Sigmoid colon (tissue), 4 donors: ENCODE data around the gene BCKDK.

Experiments
- POLR2A ChIP-seq, 2 donors: fragments of 450-650 bp; IDR thresholded peaks; one replicate each; pipeline ENCODE4 v1.6.1; 2016; ENCODE audit warnings: antibody characterized with exemption in 2 of 2, mild to moderate bottlenecking in 2 of 2, moderate library complexity in 2 of 2
- POLR2AphosphoS5 ChIP-seq, 4 donors: sonication (generic); formaldehyde crosslinking; IDR thresholded peaks; one replicate each; pipeline ENCODE4 v1.6.1; 2017; ENCODE audit warnings: antibody characterized with exemption in 4 of 4
- TF ChIP-seq, protein P1 (sequence below), 4 experiments: fragments of 450-650 bp in 3 of 4; fragments of 200-600 bp in 1 of 4; IDR thresholded peaks; one replicate each; pipeline ENCODE4 v1.5.1; 2016 to 2019; ENCODE audit warnings: antibody characterized with exemption in 4 of 4, mild to moderate bottlenecking in 3 of 4, moderate library complexity in 2 of 4

DNA sequence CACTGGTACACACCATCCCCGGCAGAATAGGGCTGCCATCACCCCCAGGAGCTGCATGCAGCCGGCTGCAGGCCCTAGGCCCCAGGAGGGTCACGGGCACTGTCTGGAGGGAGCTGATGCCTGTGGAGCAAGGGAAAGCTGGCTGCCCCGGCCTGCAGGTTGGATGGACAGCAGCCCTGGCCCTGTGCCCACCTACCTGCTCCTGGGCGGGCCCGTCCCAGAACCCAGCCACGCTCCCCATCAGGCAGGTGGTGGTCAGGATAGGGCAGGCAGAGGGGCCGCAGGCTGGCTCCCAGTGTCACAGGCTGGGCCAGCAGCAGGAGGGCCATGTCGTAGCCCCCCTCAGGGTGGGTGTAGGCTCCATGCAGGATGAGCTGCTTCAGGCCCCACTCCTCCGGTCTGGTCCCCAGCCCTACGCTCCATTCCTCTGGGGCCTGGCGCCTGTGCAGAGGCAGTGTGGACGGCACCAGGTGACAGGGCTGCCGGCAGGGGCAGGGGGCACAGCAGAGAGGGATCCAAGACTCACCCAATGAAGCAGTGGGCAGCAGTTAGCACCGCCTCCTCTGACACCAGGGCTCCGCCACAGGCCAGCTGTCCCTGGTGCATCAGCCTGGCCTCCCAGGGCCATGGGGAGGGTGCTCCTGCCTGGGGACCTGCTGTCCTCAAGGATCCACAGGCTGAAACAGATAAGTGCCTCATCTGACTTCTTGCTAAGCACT lies 23.4 kb upstream of the BCKDK start:
- TF ChIP-seq POLR2A (IDR thresholded peaks at IDR 0.05) (no peak), POLR2AphosphoS5 (IDR thresholded peaks at IDR 0.05) (no peak)
- TF ChIP-seq, protein P1, sequence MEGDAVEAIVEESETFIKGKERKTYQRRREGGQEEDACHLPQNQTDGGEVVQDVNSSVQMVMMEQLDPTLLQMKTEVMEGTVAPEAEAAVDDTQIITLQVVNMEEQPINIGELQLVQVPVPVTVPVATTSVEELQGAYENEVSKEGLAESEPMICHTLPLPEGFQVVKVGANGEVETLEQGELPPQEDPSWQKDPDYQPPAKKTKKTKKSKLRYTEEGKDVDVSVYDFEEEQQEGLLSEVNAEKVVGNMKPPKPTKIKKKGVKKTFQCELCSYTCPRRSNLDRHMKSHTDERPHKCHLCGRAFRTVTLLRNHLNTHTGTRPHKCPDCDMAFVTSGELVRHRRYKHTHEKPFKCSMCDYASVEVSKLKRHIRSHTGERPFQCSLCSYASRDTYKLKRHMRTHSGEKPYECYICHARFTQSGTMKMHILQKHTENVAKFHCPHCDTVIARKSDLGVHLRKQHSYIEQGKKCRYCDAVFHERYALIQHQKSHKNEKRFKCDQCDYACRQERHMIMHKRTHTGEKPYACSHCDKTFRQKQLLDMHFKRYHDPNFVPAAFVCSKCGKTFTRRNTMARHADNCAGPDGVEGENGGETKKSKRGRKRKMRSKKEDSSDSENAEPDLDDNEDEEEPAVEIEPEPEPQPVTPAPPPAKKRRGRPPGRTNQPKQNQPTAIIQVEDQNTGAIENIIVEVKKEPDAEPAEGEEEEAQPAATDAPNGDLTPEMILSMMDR (IDR thresholded peaks at IDR 0.05) = no peak
